GM12891 (cell line): ENCODE results near the gene RET.
A peak's percentile ranks its signal among the peaks of the same experiment; 100 is the strongest.

Source experiments
- POLR2A ChIP-seq: IDR thresholded peaks from 2 replicates; pipeline ENCODE4 v1.6.1; 2011; ENCODE audit warnings: low read depth, low read length, control low read depth
- POLR2AphosphoS5 ChIP-seq: IDR thresholded peaks from 2 replicates; pipeline ENCODE4 v1.6.1; 2011; ENCODE audit warnings: low read depth, low read length, control low read depth
- SPI1 ChIP-seq: IDR thresholded peaks from 2 replicates; pipeline ENCODE4 v1.6.1; 2011; ENCODE audit warnings: low read depth, low read length, control low read depth
- TAF1 ChIP-seq: IDR thresholded peaks from 2 replicates; pipeline ENCODE4 v1.6.1; 2011; ENCODE audit warnings: low read depth, low read length, control low read depth

GRCh38 chr10:43138757-43139241, 61.9 kb downstream of the RET start:
- TF ChIP-seq POLR2A, result no peak
- TF ChIP-seq POLR2AphosphoS5, result no peak
- no peak for TF ChIP-seq SPI1
- TF ChIP-seq TAF1, result 0 out of 2 replicates have a peak, but pooled peaks have one; percentile 16
